Transverse colon (tissue), 4 donors: ENCODE results near the gene GRHL1.

Experiments
- CTCF ChIP-seq, 5 experiments: fragments of 200-600 bp in 3 of 5; fragments of 450-650 bp in 2 of 5; sonication (generic) in 3 of 5; IDR thresholded peaks; 1 replicate in 2 of 5; 2 replicates in 3 of 5; pipeline ENCODE4 v1.5.1; 2016 to 2017; ENCODE audit warnings: antibody characterized with exemption in 5 of 5, inconsistent platforms in 3 of 5, mild to moderate bottlenecking in 2 of 5, moderate library complexity in 1 of 5
- POLR2AphosphoS5 ChIP-seq, 3 donors: sonication (generic); formaldehyde crosslinking; IDR thresholded peaks; one replicate each; pipeline ENCODE4 v1.6.1; 2016; ENCODE audit warnings: antibody characterized with exemption in 3 of 3

- TF ChIP-seq CTCF (IDR thresholded peaks at IDR 0.05) (no peak), POLR2AphosphoS5 (IDR thresholded peaks at IDR 0.05) (no peak)
Observed at GRCh38 chr2:9946076-9946475, 5.4 kb upstream of the GRHL1 start.
